Astrocyte (in vitro differentiated cells and primary cell): Measurements from ENCODE around the gene CCDC92B. TPM values are rescaled to one million over a fixed set of nuclear protein-coding genes. Genes with fewer than 3 reads are reported as not detected.
"Not testable (repeated sequence)": the region's sequence is repeated elsewhere in the genome, so short reads cannot be mapped to it uniquely, and the experiment has no call there.

Experiments used
- DNase-seq: peaks from one replicate; pipeline ENCODE4 v3.0.0-alpha.2; 2010; ENCODE audit warnings: low read depth
- FAIRE-seq: peaks from 2 replicates; lab custom pipeline; 2011; peaks lifted over from hg19 to GRCh38; lab: Jason Lieb, UNC
- H2AFZ ChIP-seq: 2 replicates; pipeline ENCODE4 v1.6.0; 2012; ENCODE audit warnings: low read depth, low read length, inconsistent platforms
- H3K27ac ChIP-seq: 2 replicates; pipeline ENCODE4 v1.5.1; 2011; ENCODE audit warnings: low read depth, low read length, inconsistent platforms
- H3K27me3 ChIP-seq: 2 replicates; pipeline ENCODE4 v1.6.0; 2011; ENCODE audit warnings: low read length, inconsistent platforms; ENCODE audit not compliant: insufficient read depth
- H3K36me3 ChIP-seq: 2 replicates; pipeline ENCODE4 v1.5.1; 2011; ENCODE audit warnings: low read length, inconsistent platforms; ENCODE audit not compliant: insufficient read depth
- H3K4me1 ChIP-seq: 2 replicates; pipeline ENCODE4 v1.5.1; 2011; ENCODE audit warnings: low read length, inconsistent platforms; ENCODE audit not compliant: insufficient read depth
- H3K4me2 ChIP-seq: 2 replicates; pipeline ENCODE4 v1.6.0; 2012; ENCODE audit warnings: low read length, inconsistent platforms
- H3K4me3 ChIP-seq: 2 replicates; pipeline ENCODE4 v1.5.1; 2011; ENCODE audit warnings: low read depth, mild to moderate bottlenecking, low read length, inconsistent platforms; ENCODE audit not compliant: insufficient read depth
- H3K79me2 ChIP-seq: 2 replicates; pipeline ENCODE4 v1.6.0; 2012; ENCODE audit warnings: mild to moderate bottlenecking, low read length, inconsistent platforms; ENCODE audit not compliant: insufficient read depth
- H3K9ac ChIP-seq: 2 replicates; pipeline ENCODE4 v1.6.0; 2012; ENCODE audit warnings: mild to moderate bottlenecking, low read length, inconsistent platforms
- H3K9me3 ChIP-seq: 2 replicates; pipeline ENCODE4 v1.5.1; 2012; ENCODE audit warnings: low read depth, mild to moderate bottlenecking, low read length, inconsistent platforms; ENCODE audit not compliant: insufficient read depth
- H4K20me1 ChIP-seq: 2 replicates; pipeline ENCODE4 v1.6.0; 2012; ENCODE audit warnings: low read length, inconsistent platforms; ENCODE audit not compliant: insufficient read depth
- H3K27ac Mint-ChIP-seq: one replicate; pipeline ENCODE4 v1.8.0; 2021; ENCODE audit warnings: mild to moderate bottlenecking, mixed read lengths; ENCODE audit not compliant: unreplicated experiment
- H3K27me3 Mint-ChIP-seq: one replicate; pipeline ENCODE4 v1.8.0; 2021; ENCODE audit warnings: low read depth, mixed read lengths; ENCODE audit not compliant: unreplicated experiment
- H3K36me3 Mint-ChIP-seq: one replicate; pipeline ENCODE4 v1.8.0; 2021; ENCODE audit warnings: low read depth, mixed read lengths; ENCODE audit not compliant: unreplicated experiment
- H3K4me1 Mint-ChIP-seq: one replicate; pipeline ENCODE4 v1.8.0; 2021; ENCODE audit warnings: low read depth, mixed read lengths; ENCODE audit not compliant: unreplicated experiment
- H3K4me3 Mint-ChIP-seq: one replicate; pipeline ENCODE4 v1.8.0; 2021; ENCODE audit warnings: mild to moderate bottlenecking, moderate library complexity, mixed read lengths; ENCODE audit not compliant: unreplicated experiment
- H3K9me3 Mint-ChIP-seq: one replicate; pipeline ENCODE4 v1.8.0; 2021; ENCODE audit warnings: mild to moderate bottlenecking, mixed read lengths; ENCODE audit not compliant: unreplicated experiment
- CTCF ChIP-seq: IDR thresholded peaks from 2 replicates; pipeline ENCODE4 v1.5.1; 2011; ENCODE audit warnings: low read depth, mild to moderate bottlenecking, inconsistent platforms, low read length, moderate library complexity; ENCODE audit not compliant: insufficient read depth
- EZH2 ChIP-seq: IDR thresholded peaks from 2 replicates; pipeline ENCODE4 v1.6.1; 2012; ENCODE audit warnings: mild to moderate bottlenecking, low read length, inconsistent platforms; ENCODE audit not compliant: insufficient read depth
- microRNA-seq: library from miRNA; unstranded; fragments of <30 nt; microRNA quantifications from one replicate; pipeline ENCODE4 v1.2.0, GENCODE V29; 2020
- total RNA-seq: library from RNA; stranded (reverse); gene quantifications from 2 replicates; pipeline ENCODE4 v1.2.1, GENCODE V29; 2021

The CCDC92B gene
- total RNA-seq, 1 donor from 2014 or later, result 0.36 TPM

GRCh38 chr17:2681650-2682049 lies 67.8 kb downstream of the CCDC92B start:
- H3K9ac ChIP-seq, result no peak overlapping the region
- Mint-ChIP-seq H3K4me3 (no peak overlapping the region), H3K36me3 (peaks cover 29% of the 10 kb centered on the region), H3K9me3 (no peaks in the 10 kb centered on the region), H3K27me3 (no peaks in the 10 kb centered on the region), H3K4me1 (peaks cover 3% of the 10 kb centered on the region), H3K27ac (peak overlapping the region; percentile 53)
- H2AFZ ChIP-seq, result no peak overlapping the region
- DNase-seq, result no peak
- no peak overlapping the region for H3K4me3 ChIP-seq
- H3K79me2 ChIP-seq, result peaks cover 16% of the 10 kb centered on the region
- no peak overlapping the region for H3K27ac ChIP-seq
- no peak for FAIRE-seq
- H3K4me1 ChIP-seq, result peaks cover 9% of the 10 kb centered on the region
- no peaks in the 10 kb centered on the region for H3K27me3 ChIP-seq
- H4K20me1 ChIP-seq, result peaks cover 74% of the 10 kb centered on the region
- TF ChIP-seq EZH2, result no peak
- H3K9me3 ChIP-seq, result no peaks in the 10 kb centered on the region
- H3K36me3 ChIP-seq, result peaks cover 38% of the 10 kb centered on the region
- H3K4me2 ChIP-seq, result no peak overlapping the region

- Histone ChIP-seq H3K4me1 (peaks cover 7% of the 10 kb centered on the region), H3K79me2 (peaks cover 22% of the 10 kb centered on the region), H3K27ac (no peak overlapping the region), H3K9me3 (no peaks in the 10 kb centered on the region), H4K20me1 (peaks cover 72% of the 10 kb centered on the region), H3K4me2 (no peak overlapping the region), H3K9ac (no peak overlapping the region), H2AFZ (no peak overlapping the region), H3K4me3 (no peak overlapping the region), H3K27me3 (no peaks in the 10 kb centered on the region), H3K36me3 (peaks cover 42% of the 10 kb centered on the region)
- Mint-ChIP-seq H3K27me3 (no peaks in the 10 kb centered on the region), H3K9me3 (no peaks in the 10 kb centered on the region), H3K4me3 (no peak overlapping the region), H3K4me1 (peaks cover 3% of the 10 kb centered on the region), H3K36me3 (peaks cover 31% of the 10 kb centered on the region), H3K27ac (no peak overlapping the region)
- FAIRE-seq, result no peak
- no peak for DNase-seq
- no peak for TF ChIP-seq EZH2
- TF ChIP-seq CTCF, result no peak
Measured at GRCh38 chr17:2680961-2681360, 68.5 kb downstream of the CCDC92B start.

- H3K36me3 ChIP-seq, result peaks cover 43% of the 10 kb centered on the region
- not testable (repeated sequence) for H3K9ac ChIP-seq, H3K4me1 Mint-ChIP-seq, H3K27ac Mint-ChIP-seq, DNase-seq, H3K4me3 Mint-ChIP-seq, H3K27ac ChIP-seq, H2AFZ ChIP-seq, H3K9me3 ChIP-seq, H3K9me3 Mint-ChIP-seq, H3K27me3 ChIP-seq, H3K4me3 ChIP-seq, H3K4me1 ChIP-seq, H3K27me3 Mint-ChIP-seq, H3K4me2 ChIP-seq, FAIRE-seq
- H4K20me1 ChIP-seq, result peaks cover 78% of the 10 kb centered on the region
- H3K36me3 Mint-ChIP-seq, result peaks cover 36% of the 10 kb centered on the region
- H3K79me2 ChIP-seq, result peaks cover 29% of the 10 kb centered on the region
Measured at GRCh38 chr17:2679247-2679646, 70.2 kb downstream of the CCDC92B start.

Small RNA genes lying within 50 kb of the gene (microRNA-seq; reads per million reads assigned to microRNA genes)
- gene MIR1253 (not detected), gene MIR6776 (2.2 reads per million)

Other genes with a start within 250 kb of the CCDC92B start
- gene METTL16, start 237.8 kb downstream of the CCDC92B start, total RNA-seq, result 24.9 and 28.4 TPM in 2 replicates
- 195 and 204 TPM in 2 replicates for gene PAFAH1B1, start 156.0 kb downstream of the CCDC92B start, total RNA-seq
- gene CLUH, start 37.9 kb downstream of the CCDC92B start, total RNA-seq, result 48.0 and 53.6 TPM in 2 replicates
- gene RAP1GAP2, start 46.8 kb upstream of the CCDC92B start, total RNA-seq, result 7.8 and 8.6 TPM in 2 replicates